Esophagus squamous epithelium (tissue), 4 donors: Measurements from ENCODE around the gene CTAG1A.
"Not testable (repeated sequence)": the region's sequence is repeated elsewhere in the genome, so short reads cannot be mapped to it uniquely, and the experiment has no call there.

ENCODE experiments used
- POLR2A ChIP-seq, 4 donors: fragments of 450-650 bp; IDR thresholded peaks; one replicate each; pipeline ENCODE4 v1.6.1; 2017; ENCODE audit warnings: antibody characterized with exemption in 4 of 4, mild to moderate bottlenecking in 4 of 4, moderate library complexity in 3 of 4
- TF ChIP-seq, protein P1 (sequence below), 6 experiments: fragments of 450-650 bp in 4 of 6; fragments of 200-600 bp in 2 of 6; sonication (generic) in 2 of 6; IDR thresholded peaks; one replicate each; pipeline ENCODE4 v1.5.1; 2016 to 2019; ENCODE audit warnings: antibody characterized with exemption in 6 of 6, mild to moderate bottlenecking in 4 of 6, moderate library complexity in 4 of 6

DNA sequence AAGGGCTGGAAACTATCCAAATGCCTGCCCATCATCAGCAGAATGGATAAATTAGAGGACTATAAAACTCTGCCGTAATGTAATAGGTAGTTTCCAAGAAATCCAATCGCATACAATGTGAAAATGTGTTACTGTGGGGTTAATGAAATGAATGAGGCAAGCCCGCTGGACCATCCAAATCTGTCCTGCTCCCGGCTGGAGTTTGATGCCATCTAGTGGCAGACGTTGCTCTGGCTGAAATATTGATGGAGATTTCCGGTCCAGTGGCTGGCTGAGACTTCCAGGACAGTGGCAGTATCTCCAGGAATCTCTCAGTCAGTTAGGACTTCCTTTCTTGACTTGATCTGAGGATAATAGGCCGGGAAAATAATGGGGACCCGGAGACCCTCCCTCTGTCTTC, 1.9 kb upstream of the CTAG1A start:
- TF ChIP-seq, protein P1, sequence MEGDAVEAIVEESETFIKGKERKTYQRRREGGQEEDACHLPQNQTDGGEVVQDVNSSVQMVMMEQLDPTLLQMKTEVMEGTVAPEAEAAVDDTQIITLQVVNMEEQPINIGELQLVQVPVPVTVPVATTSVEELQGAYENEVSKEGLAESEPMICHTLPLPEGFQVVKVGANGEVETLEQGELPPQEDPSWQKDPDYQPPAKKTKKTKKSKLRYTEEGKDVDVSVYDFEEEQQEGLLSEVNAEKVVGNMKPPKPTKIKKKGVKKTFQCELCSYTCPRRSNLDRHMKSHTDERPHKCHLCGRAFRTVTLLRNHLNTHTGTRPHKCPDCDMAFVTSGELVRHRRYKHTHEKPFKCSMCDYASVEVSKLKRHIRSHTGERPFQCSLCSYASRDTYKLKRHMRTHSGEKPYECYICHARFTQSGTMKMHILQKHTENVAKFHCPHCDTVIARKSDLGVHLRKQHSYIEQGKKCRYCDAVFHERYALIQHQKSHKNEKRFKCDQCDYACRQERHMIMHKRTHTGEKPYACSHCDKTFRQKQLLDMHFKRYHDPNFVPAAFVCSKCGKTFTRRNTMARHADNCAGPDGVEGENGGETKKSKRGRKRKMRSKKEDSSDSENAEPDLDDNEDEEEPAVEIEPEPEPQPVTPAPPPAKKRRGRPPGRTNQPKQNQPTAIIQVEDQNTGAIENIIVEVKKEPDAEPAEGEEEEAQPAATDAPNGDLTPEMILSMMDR (IDR thresholded peaks at IDR 0.05): not testable (repeated sequence)
- TF ChIP-seq POLR2A (IDR thresholded peaks at IDR 0.05): not testable (repeated sequence)
